ENCODE results near the gene TMC3.

GRCh38 chr15:81411051-81411450, 37.0 kb upstream of the TMC3 start:
- TF ChIP-seq, protein P1, sequence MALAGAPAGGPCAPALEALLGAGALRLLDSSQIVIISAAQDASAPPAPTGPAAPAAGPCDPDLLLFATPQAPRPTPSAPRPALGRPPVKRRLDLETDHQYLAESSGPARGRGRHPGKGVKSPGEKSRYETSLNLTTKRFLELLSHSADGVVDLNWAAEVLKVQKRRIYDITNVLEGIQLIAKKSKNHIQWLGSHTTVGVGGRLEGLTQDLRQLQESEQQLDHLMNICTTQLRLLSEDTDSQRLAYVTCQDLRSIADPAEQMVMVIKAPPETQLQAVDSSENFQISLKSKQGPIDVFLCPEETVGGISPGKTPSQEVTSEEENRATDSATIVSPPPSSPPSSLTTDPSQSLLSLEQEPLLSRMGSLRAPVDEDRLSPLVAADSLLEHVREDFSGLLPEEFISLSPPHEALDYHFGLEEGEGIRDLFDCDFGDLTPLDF (CRISPR knock-in tag; IDR thresholded peaks at IDR 0.05), result no peak
- TF ChIP-seq FOXA1 (IDR thresholded peaks at IDR 0.05; ENCODE audit: borderline replicate concordance) (no peak), CTCF (IDR thresholded peaks at IDR 0.05 in 2 of 3, conservative IDR thresholded peaks at IDR 0.05 in 1 of 3; ENCODE audit: insufficient read depth in 2 of 3, low read depth in 1 of 3, low read length in 3 of 3) (peak in 2 of 3 experiments; percentile 5 to 14; a peak in 1 of 6 replicates), TFAP4 (CRISPR knock-in tag; IDR thresholded peaks at IDR 0.05; ENCODE audit: borderline replicate concordance) (no peak), RAD21 (CRISPR knock-in tag; conservative IDR thresholded peaks at IDR 0.05 in 1 of 2, IDR thresholded peaks at IDR 0.05 in 1 of 2) (0 out of 4 replicates have a peak, but pooled peaks of 1 of the 2 experiments have one; percentile 8), GATA2 (CRISPR knock-in tag; IDR thresholded peaks at IDR 0.05) (no peak), FOS (IDR thresholded peaks at IDR 0.05; ENCODE audit: extremely low read depth, insufficient read length) (no peak), HDAC8 (tag; IDR thresholded peaks at IDR 0.05) (no peak), MYC (IDR thresholded peaks at IDR 0.05; ENCODE audit: low read depth, low read length) (no peak), MYC (CRISPR knock-in tag; IDR thresholded peaks at IDR 0.05; ENCODE audit: borderline replicate concordance, low read depth) (no peak), YY1 (IDR thresholded peaks at IDR 0.05; ENCODE audit: borderline replicate concordance in 1 of 3, control insufficient read depth in 1 of 3, extremely low read depth in 1 of 3, insufficient read depth in 3 of 3, insufficient read length in 1 of 3, insufficient replicate concordance in 2 of 3, low read depth in 1 of 3, low read length in 2 of 3) (no peak), EP300 (IDR thresholded peaks at IDR 0.05; ENCODE audit: low read length) (no peak)
- TF ChIP-seq, protein P2, sequence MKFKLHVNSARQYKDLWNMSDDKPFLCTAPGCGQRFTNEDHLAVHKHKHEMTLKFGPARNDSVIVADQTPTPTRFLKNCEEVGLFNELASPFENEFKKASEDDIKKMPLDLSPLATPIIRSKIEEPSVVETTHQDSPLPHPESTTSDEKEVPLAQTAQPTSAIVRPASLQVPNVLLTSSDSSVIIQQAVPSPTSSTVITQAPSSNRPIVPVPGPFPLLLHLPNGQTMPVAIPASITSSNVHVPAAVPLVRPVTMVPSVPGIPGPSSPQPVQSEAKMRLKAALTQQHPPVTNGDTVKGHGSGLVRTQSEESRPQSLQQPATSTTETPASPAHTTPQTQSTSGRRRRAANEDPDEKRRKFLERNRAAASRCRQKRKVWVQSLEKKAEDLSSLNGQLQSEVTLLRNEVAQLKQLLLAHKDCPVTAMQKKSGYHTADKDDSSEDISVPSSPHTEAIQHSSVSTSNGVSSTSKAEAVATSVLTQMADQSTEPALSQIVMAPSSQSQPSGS (CRISPR knock-in tag; IDR thresholded peaks at IDR 0.05), result no peak
- TF ChIP-seq, protein P3, sequence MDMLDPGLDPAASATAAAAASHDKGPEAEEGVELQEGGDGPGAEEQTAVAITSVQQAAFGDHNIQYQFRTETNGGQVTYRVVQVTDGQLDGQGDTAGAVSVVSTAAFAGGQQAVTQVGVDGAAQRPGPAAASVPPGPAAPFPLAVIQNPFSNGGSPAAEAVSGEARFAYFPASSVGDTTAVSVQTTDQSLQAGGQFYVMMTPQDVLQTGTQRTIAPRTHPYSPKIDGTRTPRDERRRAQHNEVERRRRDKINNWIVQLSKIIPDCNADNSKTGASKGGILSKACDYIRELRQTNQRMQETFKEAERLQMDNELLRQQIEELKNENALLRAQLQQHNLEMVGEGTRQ (CRISPR knock-in tag; IDR thresholded peaks at IDR 0.05), result no peak
